Suprapubic skin (tissue), 3 donors: ENCODE data around the gene TAL2.

Experiments used
- EP300 ChIP-seq: sonication (generic); formaldehyde crosslinking; IDR thresholded peaks from one replicate; pipeline ENCODE4 v1.6.1; 2017; ENCODE audit warnings: antibody characterized with exemption
- TF ChIP-seq, protein P1 (sequence below), 2 donors: fragments of 200-600 bp in 1 of 2; fragments of 450-650 bp in 1 of 2; sonication (generic) in 1 of 2; IDR thresholded peaks; one replicate each; pipeline ENCODE4 v1.5.1; 2016 to 2019; ENCODE audit warnings: antibody characterized with exemption in 2 of 2, mild to moderate bottlenecking in 1 of 2, moderate library complexity in 1 of 2

DNA sequence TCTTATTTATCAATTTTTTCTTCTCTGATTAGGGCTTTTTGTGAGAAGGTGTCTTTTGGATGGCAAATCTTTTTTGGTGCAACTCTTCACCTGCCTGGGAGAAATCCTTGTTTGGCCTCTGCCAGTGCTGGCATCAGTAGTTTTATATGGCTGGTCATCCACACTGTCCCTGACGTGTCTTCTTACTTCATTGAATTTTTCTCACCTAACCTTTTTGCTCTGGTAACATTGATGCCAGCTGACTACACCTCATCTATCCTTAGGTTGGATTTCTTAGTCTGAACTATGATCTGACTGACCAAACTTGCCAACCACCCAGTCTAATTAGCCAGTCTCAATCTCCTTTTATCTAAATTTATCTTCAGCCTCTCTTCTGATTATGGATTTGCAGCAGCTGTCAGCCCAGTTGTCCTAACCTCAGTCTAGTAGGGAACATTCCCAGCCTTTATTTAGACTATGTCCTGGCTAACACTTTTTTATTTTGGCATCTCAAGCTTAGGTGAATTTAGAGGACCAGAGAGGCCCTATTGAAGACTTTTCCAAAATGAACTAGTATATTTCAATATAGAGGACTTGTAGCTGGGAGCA lies 21.5 kb downstream of the TAL2 start:
- TF ChIP-seq, protein P1, sequence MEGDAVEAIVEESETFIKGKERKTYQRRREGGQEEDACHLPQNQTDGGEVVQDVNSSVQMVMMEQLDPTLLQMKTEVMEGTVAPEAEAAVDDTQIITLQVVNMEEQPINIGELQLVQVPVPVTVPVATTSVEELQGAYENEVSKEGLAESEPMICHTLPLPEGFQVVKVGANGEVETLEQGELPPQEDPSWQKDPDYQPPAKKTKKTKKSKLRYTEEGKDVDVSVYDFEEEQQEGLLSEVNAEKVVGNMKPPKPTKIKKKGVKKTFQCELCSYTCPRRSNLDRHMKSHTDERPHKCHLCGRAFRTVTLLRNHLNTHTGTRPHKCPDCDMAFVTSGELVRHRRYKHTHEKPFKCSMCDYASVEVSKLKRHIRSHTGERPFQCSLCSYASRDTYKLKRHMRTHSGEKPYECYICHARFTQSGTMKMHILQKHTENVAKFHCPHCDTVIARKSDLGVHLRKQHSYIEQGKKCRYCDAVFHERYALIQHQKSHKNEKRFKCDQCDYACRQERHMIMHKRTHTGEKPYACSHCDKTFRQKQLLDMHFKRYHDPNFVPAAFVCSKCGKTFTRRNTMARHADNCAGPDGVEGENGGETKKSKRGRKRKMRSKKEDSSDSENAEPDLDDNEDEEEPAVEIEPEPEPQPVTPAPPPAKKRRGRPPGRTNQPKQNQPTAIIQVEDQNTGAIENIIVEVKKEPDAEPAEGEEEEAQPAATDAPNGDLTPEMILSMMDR (IDR thresholded peaks at IDR 0.05): no peak
- no peak for TF ChIP-seq EP300
